CMK (cell line): ENCODE measurements around the gene MAPKAP1.
"Not testable (repeated sequence)": the region's sequence is repeated elsewhere in the genome, so short reads cannot be mapped to it uniquely, and the experiment has no call there.

ENCODE experiments used
- DNase-seq: peaks from one replicate; pipeline ENCODE4 v3.0.0-alpha.2; 2010; ENCODE audit warnings: low read depth

The MAPKAP1 gene

GRCh38 chr9:125730168-125730567, 23.2 kb upstream of the MAPKAP1 start:
- no peak for DNase-seq

DNA sequence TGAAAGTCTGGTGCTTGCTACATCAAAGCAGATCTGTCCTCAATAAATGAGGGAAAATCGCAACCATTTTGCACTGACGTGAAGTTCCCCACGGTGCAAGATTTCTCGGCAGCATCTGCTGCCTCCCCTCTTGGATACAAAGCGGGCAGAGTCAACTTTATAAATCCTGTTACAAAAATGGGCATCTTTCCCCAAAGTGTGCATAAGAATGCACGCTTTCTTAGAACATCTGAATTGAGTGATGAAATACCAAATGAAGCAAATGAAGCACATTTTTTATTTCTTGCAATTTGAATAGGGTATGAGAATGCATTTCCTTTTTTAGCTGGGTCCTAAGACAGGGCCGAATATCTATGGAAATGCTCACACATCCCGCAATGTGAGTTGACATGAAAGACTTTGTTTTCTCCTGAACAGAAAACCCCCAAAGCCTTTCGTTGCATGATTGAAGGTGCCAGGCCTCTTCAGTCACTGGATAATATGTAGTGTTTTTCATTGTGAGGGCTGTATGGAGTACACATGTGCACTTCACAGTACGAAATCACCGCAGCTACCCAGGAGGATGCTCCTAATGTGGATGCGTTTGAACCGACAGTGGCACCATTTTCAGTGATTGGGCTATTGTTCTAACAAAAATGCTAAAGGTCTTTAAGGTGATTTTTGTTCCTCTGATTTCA, 19.6 kb upstream of the MAPKAP1 start:
- DNase-seq: no peak

DNA sequence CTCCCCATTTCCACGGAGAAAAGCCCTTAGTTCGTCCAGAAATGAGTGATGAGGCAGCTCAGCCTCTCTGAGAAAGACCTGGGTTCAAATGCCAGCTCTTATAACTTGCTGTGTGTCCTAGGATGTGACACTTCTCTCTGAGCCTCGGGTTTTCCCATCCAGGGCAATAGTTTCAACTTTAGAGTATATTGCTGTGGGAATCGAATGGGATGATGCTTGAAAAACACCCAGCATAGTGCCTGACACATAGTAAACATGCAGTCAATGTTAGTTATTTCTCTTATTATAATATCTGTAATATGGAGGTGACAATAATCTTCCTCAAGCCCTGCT, 430 bp upstream of the MAPKAP1 start:
- DNase-seq: no peak

DNA sequence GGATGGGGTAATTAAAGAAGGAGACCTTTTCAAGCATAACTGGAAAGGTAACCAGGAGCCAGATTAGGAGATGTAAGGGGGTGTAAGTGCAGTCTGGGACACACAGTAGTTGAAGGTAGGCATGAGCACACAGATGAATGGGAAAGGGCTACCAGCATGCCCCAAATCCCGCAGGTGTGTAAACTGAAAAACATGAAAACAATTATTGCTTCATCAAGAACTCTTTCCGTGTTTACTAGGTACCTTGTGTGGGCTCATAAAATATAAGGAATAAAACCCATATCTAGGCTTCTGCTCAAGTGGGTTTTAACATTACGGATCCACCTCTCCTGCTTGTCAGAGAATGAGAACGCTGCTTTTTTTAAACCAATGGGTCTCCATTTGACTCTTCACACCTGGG, 1.1 kb downstream of the MAPKAP1 start:
- DNase-seq: no peak

- no peak for DNase-seq
Observed at GRCh38 chr9:125703662-125704061, 3.3 kb downstream of the MAPKAP1 start.

DNA sequence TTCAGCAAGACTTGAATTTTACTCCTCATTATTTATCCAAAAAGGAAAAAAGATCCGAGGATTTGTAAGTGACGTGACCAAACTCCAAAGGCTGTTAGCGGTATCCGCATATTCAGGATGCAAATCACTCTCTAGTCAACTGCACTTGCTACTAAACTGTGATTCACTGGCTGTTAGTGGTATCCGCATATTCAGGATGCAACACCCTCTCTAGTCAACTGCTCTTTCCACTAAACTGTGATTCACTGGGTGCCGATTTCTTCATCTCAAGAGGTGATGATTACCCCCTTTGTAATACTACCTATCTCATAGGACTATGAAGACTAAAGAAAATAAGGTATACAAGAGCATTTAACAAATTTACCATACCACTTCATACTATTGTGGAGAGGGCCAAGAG, 5.7 kb downstream of the MAPKAP1 start:
- DNase-seq: no peak

DNA sequence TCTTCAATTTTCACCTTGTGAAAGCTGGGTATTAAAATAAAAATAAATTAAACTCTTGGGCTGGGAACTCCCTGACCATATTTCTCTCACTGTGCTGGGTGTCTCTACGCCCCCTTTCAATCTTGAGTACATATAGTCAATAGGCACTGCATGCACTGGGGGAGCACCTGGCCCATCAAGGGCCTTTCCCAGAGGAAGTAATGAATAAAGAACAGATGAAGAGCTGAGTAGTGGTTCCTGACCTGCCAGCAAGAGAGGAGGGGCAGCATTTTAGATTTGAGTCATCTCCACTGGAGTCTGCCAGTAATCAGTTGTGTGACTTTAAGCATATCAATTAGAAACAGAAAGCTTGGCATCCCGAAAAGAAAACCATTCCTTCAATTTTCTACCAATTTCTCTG, 6.2 kb downstream of the MAPKAP1 start:
- no peak for DNase-seq

DNA sequence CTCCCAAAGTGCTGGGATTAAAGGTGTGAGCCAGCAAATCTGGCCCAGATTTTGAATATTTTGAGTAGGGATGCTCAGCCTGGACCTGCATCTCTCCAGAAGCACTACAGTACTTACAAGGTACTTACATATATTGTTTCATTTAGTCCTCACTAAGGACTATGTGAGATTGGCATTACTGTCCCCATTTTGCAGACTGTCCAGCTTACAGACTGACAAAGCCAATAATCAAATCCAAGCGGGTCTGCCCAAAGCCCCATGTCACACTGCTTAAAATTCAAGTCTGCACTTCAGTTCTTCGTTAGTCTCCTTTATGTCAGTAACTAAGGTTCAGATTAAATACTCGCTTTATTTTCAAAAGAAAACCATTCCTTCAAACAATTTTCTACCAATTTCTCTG, 7.1 kb downstream of the MAPKAP1 start:
- no peak for DNase-seq

GRCh38 chr9:125696106-125696647, 10.8 kb downstream of the MAPKAP1 start:
- peak; percentile 11 for DNase-seq

- DNase-seq: not testable (repeated sequence)
Observed at GRCh38 chr9:125695548-125695947, 11.5 kb downstream of the MAPKAP1 start.

GRCh38 chr9:125694478-125694877, 12.5 kb downstream of the MAPKAP1 start:
- no peak for DNase-seq

DNA sequence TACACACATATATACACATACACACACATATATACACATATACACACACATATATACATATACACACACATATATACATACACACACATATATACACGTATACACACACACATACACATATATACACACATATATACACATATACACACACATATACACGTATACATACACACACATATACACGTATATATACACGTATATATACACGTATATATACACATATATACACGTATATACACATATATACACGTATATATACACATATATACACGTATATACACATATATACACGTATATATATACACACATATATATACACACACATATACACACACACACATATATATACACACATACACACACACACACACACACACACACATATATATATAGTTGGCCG, 13.5 kb downstream of the MAPKAP1 start:
- DNase-seq: not testable (repeated sequence)

DNA sequence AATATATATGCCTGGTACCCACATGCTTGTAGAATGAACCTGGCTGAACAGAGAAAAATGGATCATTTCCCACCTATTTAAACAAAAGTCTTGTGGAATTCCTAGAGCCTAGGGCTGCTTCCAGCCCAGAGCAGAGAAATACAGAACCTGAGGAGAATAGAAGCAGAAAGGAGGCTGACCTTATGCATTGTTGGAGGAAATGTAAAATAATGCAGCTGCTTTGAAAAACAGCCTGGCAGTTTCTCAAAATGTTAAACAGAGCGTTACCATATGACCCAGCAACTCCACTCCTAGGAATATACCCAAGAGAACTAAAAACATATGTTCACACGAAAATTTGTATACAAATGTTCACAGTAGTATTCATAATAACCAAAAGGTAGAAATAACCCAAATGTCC, 15.1 kb downstream of the MAPKAP1 start:
- DNase-seq: no peak

DNA sequence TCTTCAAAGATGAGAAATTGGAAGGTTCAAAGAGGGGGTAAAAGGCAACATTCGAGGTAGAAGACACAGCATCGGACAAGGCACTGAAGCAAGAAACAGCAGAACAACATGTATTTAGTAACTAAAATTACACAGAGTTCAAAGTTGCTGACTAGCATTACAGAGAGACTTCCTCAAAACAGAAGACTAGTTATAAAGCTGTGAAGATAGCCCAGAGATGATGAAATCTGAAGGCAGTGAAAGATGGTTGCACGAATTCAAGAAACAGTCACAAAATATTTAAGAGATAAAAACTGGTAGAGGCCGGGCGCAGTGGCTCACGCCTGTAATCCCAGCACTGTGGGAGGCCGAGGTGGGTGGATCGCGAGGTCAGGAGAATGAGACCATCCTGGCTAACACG, 16.3 kb downstream of the MAPKAP1 start:
- DNase-seq: no peak

- no peak for DNase-seq
Observed at GRCh38 chr9:125687163-125687863, 19.7 kb downstream of the MAPKAP1 start.

- no peak for DNase-seq
Observed at GRCh38 chr9:125685167-125685566, 21.8 kb downstream of the MAPKAP1 start.

DNA sequence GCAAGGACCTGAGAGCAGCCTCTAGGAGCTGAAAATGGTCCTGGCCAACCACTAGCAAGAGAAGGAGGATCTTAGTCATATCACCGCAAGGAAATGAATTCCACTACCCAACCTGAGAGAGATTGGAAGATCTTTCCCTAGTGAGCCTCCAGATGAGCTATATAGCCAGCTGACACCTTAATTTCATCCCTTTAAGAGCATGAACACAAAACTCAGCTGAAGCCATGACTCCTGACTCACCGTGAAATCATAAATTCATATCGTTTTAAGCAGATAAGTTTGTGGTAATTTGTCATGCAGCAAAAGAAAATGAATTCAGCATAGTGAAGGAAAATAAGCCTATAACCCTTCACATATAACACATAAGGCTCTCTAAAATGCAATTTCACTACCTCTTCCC, 23.5 kb downstream of the MAPKAP1 start:
- DNase-seq: no peak

GRCh38 chr9:125682340-125682739, 24.7 kb downstream of the MAPKAP1 start:
- DNase-seq: no peak

DNA sequence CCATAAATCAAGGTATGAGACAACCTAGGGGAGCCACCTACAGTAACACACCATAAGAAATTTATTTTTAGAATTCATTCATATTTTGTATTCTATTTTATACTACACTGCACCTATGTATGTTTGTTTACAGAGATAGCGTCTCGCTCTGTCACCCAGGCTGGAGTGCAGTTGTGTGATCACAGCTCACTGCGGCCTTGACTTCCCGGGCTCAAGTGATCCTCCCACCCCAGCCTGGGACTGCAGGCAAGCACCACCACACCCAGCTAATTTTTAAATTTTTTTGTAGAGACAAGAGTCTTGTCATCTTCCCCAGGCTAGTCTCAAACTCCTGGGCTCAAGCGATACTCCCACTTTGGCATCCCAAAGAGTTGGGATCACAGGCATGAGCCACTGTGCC, 25.4 kb downstream of the MAPKAP1 start:
- no peak for DNase-seq

DNA sequence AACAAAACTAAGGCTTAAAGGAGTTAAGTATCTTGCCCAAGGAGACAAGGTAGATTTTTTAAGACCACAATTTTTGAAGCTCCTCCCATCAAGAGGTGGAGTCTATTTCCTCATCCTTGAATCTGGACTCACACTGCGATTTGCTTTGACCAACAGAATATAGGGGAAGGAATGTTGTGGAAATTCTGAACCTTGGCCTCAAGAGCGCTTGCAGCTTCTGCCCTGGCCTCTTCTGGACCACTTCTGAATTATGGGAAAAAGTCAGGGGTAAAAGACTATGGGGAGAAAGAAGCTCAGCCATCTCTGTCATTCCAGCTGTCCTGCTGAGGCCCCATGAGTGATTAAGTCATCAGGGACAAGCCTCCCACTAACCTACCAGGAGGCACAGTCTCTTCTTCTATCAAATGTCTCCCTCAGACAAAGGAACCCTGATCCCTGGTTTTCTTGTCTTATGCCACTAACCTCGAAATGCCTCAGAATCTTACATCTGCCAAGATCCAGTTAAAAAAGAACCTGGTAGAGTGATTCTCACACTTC, 25.9 kb downstream of the MAPKAP1 start:
- no peak for DNase-seq

DNA sequence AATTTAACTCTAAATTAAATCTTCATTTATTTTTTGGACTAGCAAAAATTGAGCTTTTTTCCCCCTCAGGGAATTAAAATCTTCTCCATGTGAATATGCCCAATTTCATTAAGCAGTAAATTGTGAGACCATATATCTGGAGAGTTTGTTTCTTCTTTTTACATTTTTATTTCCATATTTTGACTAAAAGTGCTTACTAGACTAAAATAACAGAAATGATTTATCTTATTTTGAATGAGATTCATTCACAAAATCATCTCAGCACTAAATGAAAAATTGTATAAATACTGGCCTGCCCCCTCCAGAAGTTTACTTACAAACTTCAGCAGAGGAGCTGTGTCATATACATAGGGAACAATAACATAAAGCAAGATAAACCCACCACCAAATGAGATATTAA, 26.6 kb downstream of the MAPKAP1 start:
- no peak for DNase-seq

DNA sequence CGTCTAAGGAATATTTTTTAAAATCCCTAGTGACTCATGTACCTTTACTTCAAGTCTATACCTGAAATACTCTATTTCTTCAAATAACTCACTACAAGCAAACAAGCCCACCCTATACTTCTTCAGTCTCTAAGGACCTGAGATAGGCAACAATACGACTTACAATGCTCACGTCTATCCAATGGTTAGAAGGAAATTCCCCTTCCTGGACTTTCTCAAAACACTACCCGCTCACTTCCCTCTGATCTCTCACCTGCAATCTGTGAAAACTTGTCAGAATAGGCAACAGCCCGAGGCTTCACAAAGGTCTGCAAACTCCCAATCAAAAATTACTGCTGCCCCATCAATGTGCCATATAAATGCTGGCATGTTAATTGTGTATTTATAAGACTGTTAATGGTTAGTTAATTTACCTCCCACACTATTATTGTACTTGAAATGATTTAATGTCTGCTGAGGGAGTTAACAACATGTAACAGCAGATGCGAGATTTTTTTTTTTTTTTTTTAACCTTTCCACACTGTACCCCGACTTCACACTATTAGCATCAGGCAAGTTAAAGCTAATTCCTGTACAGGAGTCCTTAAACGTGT, 27.3 kb downstream of the MAPKAP1 start:
- no peak for DNase-seq
